Measurements from ENCODE around the gene TMEM86B.

- TF ChIP-seq CTCF (optimal IDR thresholded peaks at IDR 0.05 in 1 of 3, IDR thresholded peaks at IDR 0.05 in 1 of 3, conservative IDR thresholded peaks at IDR 0.05 in 1 of 3; ENCODE audit: extremely low read depth in 1 of 3, insufficient read depth in 2 of 3, low read length in 3 of 3) (no peak), EZH2 (IDR thresholded peaks at IDR 0.05; ENCODE audit: low read length) (no peak)
Measured at GRCh38 chr19:55264531-55264930, 36.0 kb upstream of the TMEM86B start.
